Measurements from ENCODE around the gene CYP27A1. TPM values are rescaled to one million over a fixed set of nuclear protein-coding genes. Genes with fewer than 3 reads are reported as not detected.

Gene CYP27A1
- total RNA-seq, 2 experiments from 2014 or later = 0.10 TPM; not detected in 1

GRCh38 chr2:218780046-218780445, 1.9 kb upstream of the CYP27A1 start:
- peaks cover 29% of the 10 kb centered on the region for H3K27me3 Mint-ChIP-seq

DNA sequence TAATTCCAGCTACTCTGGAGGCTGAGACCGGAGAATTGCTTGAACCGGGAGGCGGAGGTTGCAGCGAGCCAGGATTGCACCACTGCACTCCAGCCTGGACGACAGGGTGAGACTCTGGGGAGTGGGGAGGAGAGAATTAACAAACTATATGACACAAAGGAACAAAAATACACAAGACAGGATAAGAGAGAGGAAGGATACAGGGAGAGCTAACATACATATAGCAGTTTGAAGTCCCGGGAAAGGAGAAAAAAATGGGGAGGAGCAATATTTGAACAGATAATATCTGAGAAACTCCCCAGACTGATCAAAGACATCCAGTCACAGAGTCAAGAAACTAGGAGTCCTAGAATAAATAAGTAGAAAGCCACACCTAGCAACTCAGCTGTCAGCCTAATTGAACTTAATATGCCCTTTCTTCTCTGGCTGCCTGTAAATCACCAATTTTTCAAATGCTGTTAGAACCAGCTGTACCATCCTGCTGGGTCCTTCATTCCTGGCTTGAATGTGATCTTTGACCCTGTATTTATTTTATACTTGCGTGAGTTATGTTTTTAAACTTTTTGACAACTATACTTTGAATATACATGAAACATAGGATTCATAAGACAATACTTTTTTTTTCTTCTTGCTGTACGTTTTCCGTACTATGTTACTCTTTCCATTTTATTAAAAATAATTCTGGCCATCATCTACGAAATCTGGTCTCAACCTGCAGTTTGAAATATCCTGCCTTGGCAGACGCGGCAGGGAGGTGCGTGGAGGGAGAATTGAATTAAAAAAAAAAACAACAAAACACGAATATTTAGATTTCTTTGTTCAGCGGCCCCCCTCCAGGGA, 876 bp upstream of the CYP27A1 start:
- Mint-ChIP-seq H3K27me3 (peaks cover 29% of the 10 kb centered on the region), H3K4me3 (no peak overlapping the region), H3K27ac (no peak overlapping the region), H3K36me3 (peaks cover 12% of the 10 kb centered on the region), H3K4me1 (ENCODE audit: low read depth) (peaks cover 6% of the 10 kb centered on the region), H3K9me3 (peaks cover 11% of the 10 kb centered on the region)
- POLR2A ChIA-PET = no interaction called here
- DNase-seq = no peak
- intact Hi-C loops (cut with micrococcal nuclease) = no loop called here
- CTCF ChIA-PET = interaction anchor here (0.8 to 1.5 kb wide), 2 partner anchors 67 to 249 kb away, joined by 3 to 4 read pairs; no protein-coding TSS in a partner anchor

More at GRCh38 chr2:218780046-218780445, 1.9 kb upstream of the CYP27A1 start:
- H3K27ac Mint-ChIP-seq = no peak overlapping the region
- peaks cover 6% of the 10 kb centered on the region for H3K4me1 Mint-ChIP-seq (ENCODE audit: low read depth)
- no peak for DNase-seq
- POLR2A ChIA-PET = no interaction called here
- intact Hi-C loops (cut with micrococcal nuclease) = no loop called here
- peaks cover 17% of the 10 kb centered on the region for H3K36me3 Mint-ChIP-seq
- CTCF ChIA-PET = no interaction called here
- no peak overlapping the region for H3K4me3 Mint-ChIP-seq
- H3K9me3 Mint-ChIP-seq = peaks cover 13% of the 10 kb centered on the region

GRCh38 chr2:218782528-218782844, 539 bp downstream of the CYP27A1 start:
- intact Hi-C loops (cut with micrococcal nuclease) = no loop called here
- Mint-ChIP-seq H3K27ac (no peak overlapping the region), H3K4me3 (no peak overlapping the region), H3K9me3 (peaks cover 4% of the 10 kb centered on the region), H3K36me3 (peaks cover 4% of the 10 kb centered on the region), H3K4me1 (ENCODE audit: low read depth) (peaks cover 6% of the 10 kb centered on the region), H3K27me3 (peaks cover 29% of the 10 kb centered on the region)
- no peak for DNase-seq
- POLR2A ChIA-PET = no interaction called here
- CTCF ChIA-PET = interaction anchor here (1.3 to 1.5 kb wide), 2 partner anchors 65 to 247 kb away, joined by 3 read pairs; no protein-coding TSS in a partner anchor

- H3K9me3 Mint-ChIP-seq = no peaks in the 10 kb centered on the region
- H3K27me3 Mint-ChIP-seq = peaks cover 29% of the 10 kb centered on the region
- H3K4me3 Mint-ChIP-seq = no peak overlapping the region
- H3K27ac Mint-ChIP-seq = no peak overlapping the region
- CTCF ChIA-PET = no interaction called here
- POLR2A ChIA-PET = no interaction called here
- intact Hi-C loops (cut with micrococcal nuclease) = no loop called here
- H3K36me3 Mint-ChIP-seq = no peaks in the 10 kb centered on the region
- DNase-seq = no peak
- peaks cover 6% of the 10 kb centered on the region for H3K4me1 Mint-ChIP-seq (ENCODE audit: low read depth)
Measured at GRCh38 chr2:218783688-218784087, 1.7 kb downstream of the CYP27A1 start.

- CTCF ChIA-PET = no interaction called here
- POLR2A ChIA-PET = no interaction called here
- H3K36me3 Mint-ChIP-seq = no peaks in the 10 kb centered on the region
- DNase-seq = no peak
- H3K4me3 Mint-ChIP-seq = no peak overlapping the region
- H3K27me3 Mint-ChIP-seq = peaks cover 24% of the 10 kb centered on the region
- no peaks in the 10 kb centered on the region for H3K9me3 Mint-ChIP-seq
- intact Hi-C loops (cut with micrococcal nuclease) = no loop called here
- no peak overlapping the region for H3K27ac Mint-ChIP-seq
- peaks cover 6% of the 10 kb centered on the region for H3K4me1 Mint-ChIP-seq (ENCODE audit: low read depth)
Measured at GRCh38 chr2:218785103-218785502, 3.2 kb downstream of the CYP27A1 start.

GRCh38 chr2:218786133-218786532, 4.2 kb downstream of the CYP27A1 start:
- H3K27ac Mint-ChIP-seq = no peak overlapping the region
- peaks cover 6% of the 10 kb centered on the region for H3K4me1 Mint-ChIP-seq (ENCODE audit: low read depth)
- no peak overlapping the region for H3K4me3 Mint-ChIP-seq
- H3K9me3 Mint-ChIP-seq = no peaks in the 10 kb centered on the region
- H3K27me3 Mint-ChIP-seq = peaks cover 18% of the 10 kb centered on the region
- ChIA-PET CTCF (interaction anchor here (1.0 kb wide), 1 partner anchor 61 kb away, joined by 3 read pairs; no protein-coding TSS in a partner anchor), POLR2A (no interaction called here)
- no peak for DNase-seq
- H3K36me3 Mint-ChIP-seq = no peaks in the 10 kb centered on the region
- intact Hi-C loops (cut with micrococcal nuclease) = no loop called here

- Mint-ChIP-seq H3K4me3 (no peak overlapping the region), H3K4me1 (ENCODE audit: low read depth) (no peaks in the 10 kb centered on the region), H3K9me3 (no peaks in the 10 kb centered on the region), H3K27ac (no peak overlapping the region), H3K27me3 (peaks cover 7% of the 10 kb centered on the region), H3K36me3 (no peaks in the 10 kb centered on the region)
- DNase-seq = no peak
- CTCF ChIA-PET = interaction anchor here (1.5 kb wide), 1 partner anchor 59 kb away, joined by 4 read pairs; no protein-coding TSS in a partner anchor
- intact Hi-C loops (cut with micrococcal nuclease) = no loop called here
- POLR2A ChIA-PET = no interaction called here
Measured at GRCh38 chr2:218788529-218789255, 6.7 kb downstream of the CYP27A1 start.

DNA sequence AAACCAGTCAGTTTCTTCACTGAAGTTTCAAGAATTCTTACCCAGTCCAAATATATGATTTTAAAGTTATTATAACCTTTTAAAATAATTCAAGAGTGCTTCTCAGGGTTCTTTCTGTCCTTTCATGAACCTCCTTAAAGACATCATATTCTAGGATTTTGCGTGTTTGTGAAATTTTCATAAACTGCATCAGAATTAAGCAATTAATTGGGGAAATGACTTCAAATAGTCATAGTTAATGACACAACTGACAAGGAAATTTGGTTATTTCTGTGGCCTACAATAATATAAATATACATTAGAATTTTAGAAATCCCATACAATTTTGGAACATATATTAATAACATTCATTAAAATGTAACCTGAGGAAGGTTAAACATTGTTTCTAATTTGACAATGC, 10.5 kb downstream of the CYP27A1 start:
- H3K36me3 Mint-ChIP-seq = no peaks in the 10 kb centered on the region
- CTCF ChIA-PET = no interaction called here

DNA sequence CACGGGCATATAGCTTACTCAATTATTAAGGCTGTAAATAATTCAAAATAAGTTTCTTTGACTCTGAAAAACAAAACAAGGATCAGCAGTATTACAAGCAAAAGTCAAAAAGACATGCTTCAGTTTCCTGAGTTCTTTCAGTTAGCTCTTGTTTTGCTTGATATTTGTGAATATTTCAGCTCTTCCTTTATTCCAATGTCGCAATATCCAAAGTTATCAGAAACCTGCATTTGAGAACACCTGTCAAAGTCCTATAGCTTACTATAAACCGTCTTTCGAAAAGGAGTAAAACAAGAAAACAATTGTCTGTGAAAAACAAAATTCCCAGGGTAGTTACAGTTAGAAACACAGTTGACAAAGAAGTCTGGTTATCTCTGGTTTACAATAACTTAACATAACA, 14.7 kb downstream of the CYP27A1 start:
- Mint-ChIP-seq H3K4me1 (ENCODE audit: low read depth) (no peaks in the 10 kb centered on the region), H3K27me3 (peaks cover 14% of the 10 kb centered on the region), H3K4me3 (no peak overlapping the region), H3K36me3 (no peaks in the 10 kb centered on the region), H3K9me3 (no peaks in the 10 kb centered on the region), H3K27ac (no peak overlapping the region)
- intact Hi-C loops (cut with micrococcal nuclease) = no loop called here
- CTCF ChIA-PET = interaction anchor here (0.9 to 1.4 kb wide), 2 partner anchors 51 to 233 kb away, joined by 3 read pairs; no protein-coding TSS in a partner anchor
- POLR2A ChIA-PET = no interaction called here
- DNase-seq = no peak

More for the DNA sequence above, 10.5 kb downstream of the CYP27A1 start:
- no peak for DNase-seq
- H3K4me3 Mint-ChIP-seq = no peak overlapping the region
- H3K9me3 Mint-ChIP-seq = no peaks in the 10 kb centered on the region
- intact Hi-C loops (cut with micrococcal nuclease) = no loop called here
- H3K27ac Mint-ChIP-seq = no peak overlapping the region
- H3K4me1 Mint-ChIP-seq (ENCODE audit: low read depth) = no peaks in the 10 kb centered on the region
- POLR2A ChIA-PET = no interaction called here
- H3K27me3 Mint-ChIP-seq = peaks cover 8% of the 10 kb centered on the region

GRCh38 chr2:218798767-218799504, 17.0 kb downstream of the CYP27A1 start:
- POLR2A ChIA-PET = no interaction called here
- Mint-ChIP-seq H3K4me3 (no peak overlapping the region), H3K27ac (no peak overlapping the region), H3K4me1 (ENCODE audit: low read depth) (peaks cover 6% of the 10 kb centered on the region), H3K36me3 (no peaks in the 10 kb centered on the region), H3K9me3 (no peaks in the 10 kb centered on the region), H3K27me3 (peaks cover 14% of the 10 kb centered on the region)
- no peak for DNase-seq
- intact Hi-C loops (cut with micrococcal nuclease) = no loop called here
- CTCF ChIA-PET = no interaction called here

- no peak for DNase-seq
- no peak overlapping the region for H3K27ac Mint-ChIP-seq
- ChIA-PET POLR2A (no interaction called here), CTCF (no interaction called here)
- peaks cover 7% of the 10 kb centered on the region for H3K9me3 Mint-ChIP-seq
- no peak overlapping the region for H3K4me3 Mint-ChIP-seq
- intact Hi-C loops (cut with micrococcal nuclease) = no loop called here
- H3K36me3 Mint-ChIP-seq = peaks cover 3% of the 10 kb centered on the region
- peaks cover 6% of the 10 kb centered on the region for H3K4me1 Mint-ChIP-seq (ENCODE audit: low read depth)
- H3K27me3 Mint-ChIP-seq = peaks cover 12% of the 10 kb centered on the region
Measured at GRCh38 chr2:218799990-218800389, 18.0 kb downstream of the CYP27A1 start.

- peaks cover 3% of the 10 kb centered on the region for H3K36me3 Mint-ChIP-seq
- intact Hi-C loops (cut with micrococcal nuclease) = no loop called here
- CTCF ChIA-PET = interaction anchor here (0.6 to 1.8 kb wide), 2 partner anchors 67 to 96 kb away, joined by 4 to 6 read pairs; no protein-coding TSS in a partner anchor
- H3K4me1 Mint-ChIP-seq (ENCODE audit: low read depth) = peaks cover 6% of the 10 kb centered on the region
- POLR2A ChIA-PET = no interaction called here
- no peak overlapping the region for H3K4me3 Mint-ChIP-seq
- H3K27ac Mint-ChIP-seq = no peak overlapping the region
- peaks cover 21% of the 10 kb centered on the region for H3K27me3 Mint-ChIP-seq
- DNase-seq = no peak
- peaks cover 9% of the 10 kb centered on the region for H3K9me3 Mint-ChIP-seq
Measured at GRCh38 chr2:218802386-218802994, 20.5 kb downstream of the CYP27A1 start.

Measured in activated CD4-positive, alpha-beta memory T cell treated with anti-CD3 and anti-CD28 coated beads for 36 hours (primary cell).